ENCODE results near the gene DACT1.

GRCh38 chr14:58690801-58691516, 53.2 kb downstream of the DACT1 start:
- TF ChIP-seq CTCF (IDR thresholded peaks at IDR 0.05; ENCODE audit: low read length) (no peak), EZH2 (optimal IDR thresholded peaks at IDR 0.05; ENCODE audit: low read depth, low read length) (no peak), EZH2phosphoT487 (IDR thresholded peaks at IDR 0.05; ENCODE audit: low read length) (no peak)
